ENCODE results near the gene GSX1. TPM values are rescaled to one million over a fixed set of nuclear protein-coding genes. Genes with fewer than 3 reads are reported as not detected.

Gene GSX1
- total RNA-seq, 2 donors from 2014 or later = not detected

GRCh38 chr13:27789153-27789494 is 3.2 kb upstream of the GSX1 start:
- H3K4me1 ChIP-seq = peaks cover 47% of the 10 kb centered on the region
- H3K4me3 ChIP-seq = no peak overlapping the region
- H3K9me3 ChIP-seq = no peaks in the 10 kb centered on the region
- H3K36me3 ChIP-seq (replicated peaks in 1 of 2; ENCODE audit: insufficient read depth in 1 of 2, low read depth in 2 of 2) = no peaks in the 10 kb centered on the region
- H3K27ac ChIP-seq = no peak overlapping the region
- ATAC-seq (no peak), DNase-seq (no peak)
- 20 to 34% methylated on average over 6 of the region's 6 CpGs for WGBS, 2 donors
- H3K27me3 ChIP-seq = peaks cover 0 to 52% of the 10 kb centered on the region in 2 donors
- intact Hi-C loops (cut with DNase I) = no loop called here
- TF ChIP-seq POLR2A (IDR thresholded peaks at IDR 0.05) (no peak), CTCF (IDR thresholded peaks at IDR 0.05) (no peak)

- Histone ChIP-seq H3K27ac (no peak overlapping the region), H3K27me3 (peaks cover 0 to 56% of the 10 kb centered on the region in 2 donors), H3K36me3 (replicated peaks in 1 of 2; ENCODE audit: insufficient read depth in 1 of 2, low read depth in 2 of 2) (no peaks in the 10 kb centered on the region), H3K4me3 (no peak overlapping the region), H3K4me1 (peaks cover 47% of the 10 kb centered on the region), H3K9me3 (no peaks in the 10 kb centered on the region)
- ATAC-seq (no peak), DNase-seq (no peak)
- 4 to 5% methylated on average over 19 to 31 of the region's 55 CpGs for WGBS, 2 donors
- TF ChIP-seq POLR2A (IDR thresholded peaks at IDR 0.05) = no peak
- no peak for TF ChIP-seq CTCF (IDR thresholded peaks at IDR 0.05)
- intact Hi-C loops (cut with DNase I) = no loop called here
These were observed 2.6 kb upstream of the GSX1 start for GRCh38 chr13:27789495-27790303.

GRCh38 chr13:27790523-27790922 is 1.8 kb upstream of the GSX1 start:
- DNase-seq = no peak
- Histone ChIP-seq H3K27ac (no peak overlapping the region), H3K27me3 (peaks cover 0 to 64% of the 10 kb centered on the region in 2 donors), H3K4me1 (peaks cover 47% of the 10 kb centered on the region), H3K4me3 (no peak overlapping the region), H3K36me3 (replicated peaks in 1 of 2; ENCODE audit: insufficient read depth in 1 of 2, low read depth in 2 of 2) (no peaks in the 10 kb centered on the region), H3K9me3 (no peaks in the 10 kb centered on the region)
- TF ChIP-seq POLR2A (IDR thresholded peaks at IDR 0.05) = no peak
- TF ChIP-seq CTCF (IDR thresholded peaks at IDR 0.05) = no peak
- 7% methylated on average over 17 to 23 of the region's 23 CpGs for WGBS, 2 donors
- no peak for ATAC-seq
- intact Hi-C loops (cut with DNase I) = no loop called here

GRCh38 chr13:27791146-27791900 is 960 bp upstream of the GSX1 start:
- TF ChIP-seq POLR2A (IDR thresholded peaks at IDR 0.05) (no peak), CTCF (IDR thresholded peaks at IDR 0.05) (no peak)
- H3K27ac ChIP-seq = no peak overlapping the region
- intact Hi-C loops (cut with DNase I) = no loop called here
- H3K4me1 ChIP-seq = peaks cover 47% of the 10 kb centered on the region
- H3K27me3 ChIP-seq = peaks cover 0 to 72% of the 10 kb centered on the region in 2 donors
- H3K9me3 ChIP-seq = no peaks in the 10 kb centered on the region
- 5 to 7% methylated on average over 36 of the region's 36 CpGs for WGBS, 2 donors
- no peaks in the 10 kb centered on the region for H3K36me3 ChIP-seq (replicated peaks in 1 of 2; ENCODE audit: insufficient read depth in 1 of 2, low read depth in 2 of 2)
- no peak for DNase-seq
- peak overlapping the region in 1 of 2 donors; percentile 6 for H3K4me3 ChIP-seq
- ATAC-seq = no peak
